Frontal cortex (tissue), 4 donors: ENCODE measurements around the gene SND1. TPM values are rescaled to one million over a fixed set of nuclear protein-coding genes. Genes with fewer than 3 reads are reported as not detected.

Source experiments
- DNase-seq, 2 donors: peaks; one replicate each; pipeline ENCODE4 v3.0.0; 2012; ENCODE audit warnings: low spot score in 2 of 2
- FAIRE-seq: peaks from 2 replicates; lab custom pipeline; 2012; peaks lifted over from hg19 to GRCh38; lab: Jason Lieb, UNC
- small RNA-seq: library from RNA; depleted of rRNA; stranded (forward); fragments of <200 nt; gene quantifications from one replicate; pipeline ENCODE3, GENCODE V24; 2014
- total RNA-seq: library from RNA; depleted of rRNA; stranded (reverse); fragments of >200 nt; gene quantifications from one replicate; pipeline ENCODE4 v1.2.3, GENCODE V29; 2014
- donor health status: control.
- donor health status: control.
- donor health status: control.

SND1 gene
- total RNA-seq, 1 donor from 2014 or later, result 56.3 TPM

- DNase-seq (no peak), FAIRE-seq (no peak)
These were observed 471.5 kb downstream of the SND1 start for GRCh38 chr7:128123291-128124037.

GRCh38 chr7:128124786-128125185, 472.8 kb downstream of the SND1 start:
- FAIRE-seq, result no peak

GRCh38 chr7:128125816-128126215, 473.8 kb downstream of the SND1 start:
- FAIRE-seq, result no peak
- DNase-seq, result no peak

More at GRCh38 chr7:128124786-128125185, 472.8 kb downstream of the SND1 start:
- no peak for DNase-seq

- FAIRE-seq, result no peak
These were observed 476.4 kb downstream of the SND1 start for GRCh38 chr7:128128401-128128800.

GRCh38 chr7:128129224-128129864, 477.4 kb downstream of the SND1 start:
- no peak for FAIRE-seq

More at GRCh38 chr7:128128401-128128800, 476.4 kb downstream of the SND1 start:
- no peak for DNase-seq

GRCh38 chr7:128131115-128131514, 479.1 kb downstream of the SND1 start:
- DNase-seq (no peak), FAIRE-seq (no peak)

More at GRCh38 chr7:128129224-128129864, 477.4 kb downstream of the SND1 start:
- no peak for DNase-seq

GRCh38 chr7:128131731-128132130, 479.7 kb downstream of the SND1 start:
- no peak for FAIRE-seq
- no peak for DNase-seq

GRCh38 chr7:128132426-128133069, 480.6 kb downstream of the SND1 start:
- FAIRE-seq, result no peak
- DNase-seq, result no peak

- DNase-seq, result no peak
- FAIRE-seq, result no peak
These were observed 483.1 kb downstream of the SND1 start for GRCh38 chr7:128135159-128135514.

GRCh38 chr7:128135515-128136214, 483.7 kb downstream of the SND1 start:
- DNase-seq (peak; percentile 79 to 84), FAIRE-seq (no peak)

GRCh38 chr7:128136215-128136597, 484.2 kb downstream of the SND1 start:
- DNase-seq, result no peak
- no peak for FAIRE-seq

- DNase-seq (no peak), FAIRE-seq (no peak)
These were observed 485.2 kb downstream of the SND1 start for GRCh38 chr7:128137181-128137580.

GRCh38 chr7:128139406-128139805, 487.4 kb downstream of the SND1 start:
- FAIRE-seq (no peak), DNase-seq (no peak)

- FAIRE-seq, result no peak
- DNase-seq, result no peak
These were observed 489.7 kb downstream of the SND1 start for GRCh38 chr7:128141683-128142195.

Small RNAs within 50 kb of the gene (small RNA-seq; reads per million reads assigned to genes)
- gene MIR593, result not detected

Other genes with a start within 250 kb of the SND1 start
- 13.5 TPM for gene GCC1, start 66.6 kb upstream of the SND1 start, total RNA-seq
- 102 TPM for gene ARF5, start 63.8 kb upstream of the SND1 start, total RNA-seq
- gene FSCN3, start 58.5 kb upstream of the SND1 start, total RNA-seq, result 1.6 TPM
- gene PAX4, start 34.1 kb upstream of the SND1 start, total RNA-seq, result not detected